Liver (tissue), 9 donors: Measurements from ENCODE around the gene PDCD10. TPM values are rescaled to one million over a fixed set of nuclear protein-coding genes. Genes with fewer than 3 reads are reported as not detected.

ENCODE experiments used
- DNase-seq: peaks from one replicate; pipeline ENCODE4 v3.0.0-alpha.2; 2017; ENCODE audit warnings: low spot score
- H3K27ac ChIP-seq, 2 donors: one replicate each; pipeline ENCODE4 v1.7.0; 2013; ENCODE audit warnings: inconsistent platforms in 2 of 2, low read length in 2 of 2, control low read depth in 1 of 2, low read depth in 1 of 2, mild to moderate bottlenecking in 1 of 2
- H3K27me3 ChIP-seq, 4 donors: one replicate each; pipeline versions ENCODE4 v1.6.1 to v1.7.0; 2013; ENCODE audit warnings: low read length in 3 of 4, inconsistent platforms in 1 of 4, mild to moderate bottlenecking in 1 of 4, moderate library complexity in 1 of 4; ENCODE audit not compliant: control insufficient read depth in 4 of 4, insufficient read depth in 4 of 4
- H3K36me3 ChIP-seq, 4 donors: one replicate each; pipeline versions ENCODE4 v1.6.1 to v1.7.0; 2013; ENCODE audit warnings: low read length in 3 of 4, mild to moderate bottlenecking in 3 of 4, low read depth in 1 of 4, moderate library complexity in 1 of 4; ENCODE audit not compliant: control insufficient read depth in 4 of 4, insufficient read depth in 3 of 4
- H3K4me1 ChIP-seq, 4 donors: one replicate each; pipeline versions ENCODE4 v1.6.1 to v1.7.0; 2013; ENCODE audit warnings: low read length in 3 of 4, mild to moderate bottlenecking in 3 of 4, moderate library complexity in 1 of 4; ENCODE audit not compliant: control insufficient read depth in 4 of 4, insufficient read depth in 4 of 4
- H3K4me3 ChIP-seq, 3 donors: one replicate each; pipeline versions ENCODE4 v1.6.1 to v1.7.0; 2013; ENCODE audit warnings: low read length in 3 of 3, control low read depth in 1 of 3, low read depth in 1 of 3, mild to moderate bottlenecking in 1 of 3
- H3K9ac ChIP-seq, 2 donors: one replicate each; pipeline ENCODE4 v1.7.0; 2013; ENCODE audit warnings: low read length in 2 of 2, mild to moderate bottlenecking in 2 of 2, moderate library complexity in 2 of 2, control low read depth in 1 of 2, low read depth in 1 of 2
- H3K9me3 ChIP-seq, 4 donors: one replicate each; pipeline versions ENCODE4 v1.6.1 to v1.7.0; 2013; ENCODE audit warnings: low read length in 3 of 4; ENCODE audit not compliant: control insufficient read depth in 4 of 4
- EGR1 ChIP-seq, 2 donors: IDR thresholded peaks; 2 replicates each; pipeline ENCODE4 v1.6.1; 2016 to 2018; ENCODE audit warnings: antibody characterized with exemption in 2 of 2, low read depth in 2 of 2
- FOXA1 ChIP-seq: IDR thresholded peaks from 2 replicates; pipeline ENCODE4 v1.6.1; 2016; ENCODE audit warnings: antibody characterized with exemption
- FOXA2 ChIP-seq: IDR thresholded peaks from 2 replicates; pipeline ENCODE4 v1.6.1; 2016; ENCODE audit warnings: antibody characterized with exemption
- GABPA ChIP-seq, 2 donors: IDR thresholded peaks in 1 of 2; conservative IDR thresholded peaks in 1 of 2; 2 replicates each; pipeline ENCODE4 v1.6.1; 2016; ENCODE audit warnings: antibody characterized with exemption in 2 of 2, mild to moderate bottlenecking in 1 of 2, moderate library complexity in 1 of 2
- HNF4A ChIP-seq, 2 donors: conservative IDR thresholded peaks; 2 replicates each; pipeline ENCODE4 v1.6.1; 2016; ENCODE audit warnings: antibody characterized with exemption in 2 of 2, mild to moderate bottlenecking in 2 of 2
- HNF4G ChIP-seq: IDR thresholded peaks from 2 replicates; pipeline ENCODE4 v1.6.1; 2016; ENCODE audit warnings: antibody characterized with exemption
- JUND ChIP-seq, 2 donors: IDR thresholded peaks; 2 replicates each; pipeline ENCODE4 v1.6.1; 2016; ENCODE audit warnings: antibody characterized with exemption in 2 of 2
- NR2F2 ChIP-seq: IDR thresholded peaks from 2 replicates; pipeline ENCODE4 v1.6.1; 2016; ENCODE audit warnings: antibody characterized with exemption
- RAD21 ChIP-seq, 2 donors: IDR thresholded peaks; 2 replicates each; pipeline ENCODE4 v1.6.1; 2016; ENCODE audit warnings: antibody characterized with exemption in 2 of 2, mild to moderate bottlenecking in 2 of 2
- RXRA ChIP-seq, 2 donors: IDR thresholded peaks; 2 replicates each; pipeline ENCODE4 v1.6.1; 2017 to 2018; ENCODE audit warnings: antibody characterized with exemption in 2 of 2, mild to moderate bottlenecking in 1 of 2
- SP1 ChIP-seq: IDR thresholded peaks from 2 replicates; pipeline ENCODE4 v1.6.1; 2018; ENCODE audit warnings: antibody characterized with exemption, mild to moderate bottlenecking
- TAF1 ChIP-seq: conservative IDR thresholded peaks from 2 replicates; pipeline ENCODE4 v1.6.1; 2016; ENCODE audit warnings: antibody characterized with exemption, mild to moderate bottlenecking
- YY1 ChIP-seq: IDR thresholded peaks from 2 replicates; pipeline ENCODE4 v1.6.1; 2016; ENCODE audit warnings: antibody characterized with exemption, mild to moderate bottlenecking
- WGBS: extraction: QIAGEN DNeasy Blood & Tissue Kit; methylation state at CpG from one replicate; pipeline ENCODE4 v1.1.7; 2013; 5-methylcytosine and 5-hydroxymethylcytosine counted together
- polyA plus RNA-seq, 2 donors: library from polyadenylated mRNA; stranded (reverse) in 1 of 2; unstranded in 1 of 2; fragments of 200-250 nt in 1 of 2; fragments of >200 nt in 1 of 2; fragmentation: Nextera tagmentation in 1 of 2; extraction: Ambion mirVana in 1 of 2; gene quantifications; one replicate each; pipeline versions ENCODE4 v1.2.1 to v1.2.3, GENCODE V29; 2013 to 2015
- total RNA-seq, 2 donors: library from RNA; depleted of rRNA; stranded (reverse); fragments of >200 nt; gene quantifications; one replicate each; pipeline ENCODE4 v1.2.3, GENCODE V29; 2014
- TF ChIP-seq, protein P1 (sequence below): IDR thresholded peaks from 2 replicates; pipeline ENCODE4 v1.6.1; 2016; ENCODE audit warnings: antibody characterized with exemption
- TF ChIP-seq, protein P2 (sequence below): IDR thresholded peaks from 2 replicates; pipeline ENCODE4 v1.6.1; 2016; ENCODE audit warnings: antibody characterized with exemption, mild to moderate bottlenecking
- TF ChIP-seq, protein P3 (sequence below): fragments of 150-350 bp; IDR thresholded peaks from 2 replicates; pipeline ENCODE4 v1.5.1; 2017; ENCODE audit warnings: improper control_type of control experiment, low read depth, low read length; ENCODE audit not compliant: missing input control
- TF ChIP-seq, protein P4 (sequence below): IDR thresholded peaks from 2 replicates; pipeline ENCODE4 v1.6.1; 2016; ENCODE audit warnings: antibody characterized with exemption
- TF ChIP-seq, protein P5 (sequence below): IDR thresholded peaks from 2 replicates; pipeline ENCODE4 v1.6.1; 2016; ENCODE audit warnings: antibody characterized with exemption
- donor health status: healthy.
- donor health status: healthy.
- donor health status: healthy.
- donor health status: healthy.
- donor health status: healthy.

The PDCD10 gene
- total and polyA plus RNA-seq, 4 donors, result 17.5 to 84.0 (median 22.5) TPM

DNA sequence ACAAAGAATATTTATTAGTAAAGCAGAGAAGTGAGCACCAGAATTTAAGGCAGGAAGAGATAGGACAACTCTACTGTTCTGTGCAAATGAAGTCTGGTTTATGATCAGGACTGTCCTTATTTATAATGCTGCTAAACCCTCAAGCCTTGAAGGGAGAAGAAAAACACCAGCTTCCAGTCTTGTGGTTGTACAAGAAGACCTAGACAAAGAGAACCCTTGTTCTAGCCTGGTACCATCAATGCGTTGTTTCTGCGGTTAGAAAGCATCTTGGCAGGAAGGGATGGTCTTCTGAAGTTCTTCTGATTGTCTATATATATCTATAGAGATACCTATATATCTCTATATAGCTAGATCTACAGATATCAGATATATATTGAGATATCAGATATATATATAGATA is 33.8 kb downstream of the PDCD10 start:
- 97% methylated on average over 2 of the region's 2 CpGs for WGBS
- no peak for DNase-seq
- H3K27ac ChIP-seq, result no peak overlapping the region
- no peaks in the 10 kb centered on the region for H3K9me3 ChIP-seq
- H3K36me3 ChIP-seq, result peaks cover 0 to 13% (median 2%) of the 10 kb centered on the region in 4 donors
- no peaks in the 10 kb centered on the region for H3K27me3 ChIP-seq
- TF ChIP-seq RAD21 (IDR thresholded peaks at IDR 0.05) (no peak), TAF1 (no peak), HNF4G (no peak), JUND (IDR thresholded peaks at IDR 0.05) (no peak)
- no peaks in the 10 kb centered on the region for H3K4me1 ChIP-seq
- no peak overlapping the region for H3K4me3 ChIP-seq
- no peak overlapping the region for H3K9ac ChIP-seq

DNA sequence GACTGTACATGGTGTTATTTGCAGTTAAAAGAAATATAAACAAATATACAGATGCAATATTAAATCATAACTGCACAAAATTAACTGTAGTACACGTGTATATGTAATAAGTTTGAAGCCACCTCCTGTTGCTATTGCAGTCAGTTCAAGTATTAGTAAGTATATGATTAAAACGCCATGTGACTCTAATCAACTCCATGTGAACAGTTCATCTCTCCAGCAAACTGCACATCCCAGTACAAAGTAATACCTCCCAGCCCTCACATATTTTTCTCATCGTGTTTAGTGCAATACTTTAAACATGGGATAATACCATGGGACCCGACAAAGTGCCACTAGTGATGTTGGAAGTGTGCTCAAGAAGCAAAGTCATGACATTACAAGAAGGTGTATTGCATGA is 34.6 kb downstream of the PDCD10 start:
- Histone ChIP-seq H3K4me1 (no peaks in the 10 kb centered on the region), H3K4me3 (no peak overlapping the region), H3K9me3 (no peaks in the 10 kb centered on the region), H3K27me3 (no peaks in the 10 kb centered on the region), H3K27ac (no peak overlapping the region), H3K36me3 (peaks cover 0 to 16% (median 4%) of the 10 kb centered on the region in 4 donors), H3K9ac (no peak overlapping the region)
- 97% methylated on average over 4 of the region's 4 CpGs for WGBS
- TF ChIP-seq EGR1 (IDR thresholded peaks at IDR 0.05; ENCODE audit: low read depth in 2 of 2), result no peak
- TF ChIP-seq NR2F2, result no peak
- no peak for TF ChIP-seq FOXA1
- TF ChIP-seq YY1, result no peak
- no peak for TF ChIP-seq GABPA (IDR thresholded peaks at IDR 0.05 in 1 of 2, conservative IDR thresholded peaks at IDR 0.05 in 1 of 2)
- TF ChIP-seq, protein P1, sequence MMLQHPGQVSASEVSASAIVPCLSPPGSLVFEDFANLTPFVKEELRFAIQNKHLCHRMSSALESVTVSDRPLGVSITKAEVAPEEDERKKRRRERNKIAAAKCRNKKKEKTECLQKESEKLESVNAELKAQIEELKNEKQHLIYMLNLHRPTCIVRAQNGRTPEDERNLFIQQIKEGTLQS, result no peak
- TF ChIP-seq, protein P2, sequence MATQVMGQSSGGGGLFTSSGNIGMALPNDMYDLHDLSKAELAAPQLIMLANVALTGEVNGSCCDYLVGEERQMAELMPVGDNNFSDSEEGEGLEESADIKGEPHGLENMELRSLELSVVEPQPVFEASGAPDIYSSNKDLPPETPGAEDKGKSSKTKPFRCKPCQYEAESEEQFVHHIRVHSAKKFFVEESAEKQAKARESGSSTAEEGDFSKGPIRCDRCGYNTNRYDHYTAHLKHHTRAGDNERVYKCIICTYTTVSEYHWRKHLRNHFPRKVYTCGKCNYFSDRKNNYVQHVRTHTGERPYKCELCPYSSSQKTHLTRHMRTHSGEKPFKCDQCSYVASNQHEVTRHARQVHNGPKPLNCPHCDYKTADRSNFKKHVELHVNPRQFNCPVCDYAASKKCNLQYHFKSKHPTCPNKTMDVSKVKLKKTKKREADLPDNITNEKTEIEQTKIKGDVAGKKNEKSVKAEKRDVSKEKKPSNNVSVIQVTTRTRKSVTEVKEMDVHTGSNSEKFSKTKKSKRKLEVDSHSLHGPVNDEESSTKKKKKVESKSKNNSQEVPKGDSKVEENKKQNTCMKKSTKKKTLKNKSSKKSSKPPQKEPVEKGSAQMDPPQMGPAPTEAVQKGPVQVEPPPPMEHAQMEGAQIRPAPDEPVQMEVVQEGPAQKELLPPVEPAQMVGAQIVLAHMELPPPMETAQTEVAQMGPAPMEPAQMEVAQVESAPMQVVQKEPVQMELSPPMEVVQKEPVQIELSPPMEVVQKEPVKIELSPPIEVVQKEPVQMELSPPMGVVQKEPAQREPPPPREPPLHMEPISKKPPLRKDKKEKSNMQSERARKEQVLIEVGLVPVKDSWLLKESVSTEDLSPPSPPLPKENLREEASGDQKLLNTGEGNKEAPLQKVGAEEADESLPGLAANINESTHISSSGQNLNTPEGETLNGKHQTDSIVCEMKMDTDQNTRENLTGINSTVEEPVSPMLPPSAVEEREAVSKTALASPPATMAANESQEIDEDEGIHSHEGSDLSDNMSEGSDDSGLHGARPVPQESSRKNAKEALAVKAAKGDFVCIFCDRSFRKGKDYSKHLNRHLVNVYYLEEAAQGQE, result no peak
- no peak for TF ChIP-seq TAF1
- no peak for TF ChIP-seq HNF4A (conservative IDR thresholded peaks at IDR 0.05)
- TF ChIP-seq, protein P3, sequence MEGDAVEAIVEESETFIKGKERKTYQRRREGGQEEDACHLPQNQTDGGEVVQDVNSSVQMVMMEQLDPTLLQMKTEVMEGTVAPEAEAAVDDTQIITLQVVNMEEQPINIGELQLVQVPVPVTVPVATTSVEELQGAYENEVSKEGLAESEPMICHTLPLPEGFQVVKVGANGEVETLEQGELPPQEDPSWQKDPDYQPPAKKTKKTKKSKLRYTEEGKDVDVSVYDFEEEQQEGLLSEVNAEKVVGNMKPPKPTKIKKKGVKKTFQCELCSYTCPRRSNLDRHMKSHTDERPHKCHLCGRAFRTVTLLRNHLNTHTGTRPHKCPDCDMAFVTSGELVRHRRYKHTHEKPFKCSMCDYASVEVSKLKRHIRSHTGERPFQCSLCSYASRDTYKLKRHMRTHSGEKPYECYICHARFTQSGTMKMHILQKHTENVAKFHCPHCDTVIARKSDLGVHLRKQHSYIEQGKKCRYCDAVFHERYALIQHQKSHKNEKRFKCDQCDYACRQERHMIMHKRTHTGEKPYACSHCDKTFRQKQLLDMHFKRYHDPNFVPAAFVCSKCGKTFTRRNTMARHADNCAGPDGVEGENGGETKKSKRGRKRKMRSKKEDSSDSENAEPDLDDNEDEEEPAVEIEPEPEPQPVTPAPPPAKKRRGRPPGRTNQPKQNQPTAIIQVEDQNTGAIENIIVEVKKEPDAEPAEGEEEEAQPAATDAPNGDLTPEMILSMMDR, result no peak
- TF ChIP-seq, protein P4, sequence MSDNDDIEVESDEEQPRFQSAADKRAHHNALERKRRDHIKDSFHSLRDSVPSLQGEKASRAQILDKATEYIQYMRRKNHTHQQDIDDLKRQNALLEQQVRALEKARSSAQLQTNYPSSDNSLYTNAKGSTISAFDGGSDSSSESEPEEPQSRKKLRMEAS, result no peak
- no peak for TF ChIP-seq HNF4G
- no peak for TF ChIP-seq RXRA (IDR thresholded peaks at IDR 0.05)
- TF ChIP-seq, protein P5, sequence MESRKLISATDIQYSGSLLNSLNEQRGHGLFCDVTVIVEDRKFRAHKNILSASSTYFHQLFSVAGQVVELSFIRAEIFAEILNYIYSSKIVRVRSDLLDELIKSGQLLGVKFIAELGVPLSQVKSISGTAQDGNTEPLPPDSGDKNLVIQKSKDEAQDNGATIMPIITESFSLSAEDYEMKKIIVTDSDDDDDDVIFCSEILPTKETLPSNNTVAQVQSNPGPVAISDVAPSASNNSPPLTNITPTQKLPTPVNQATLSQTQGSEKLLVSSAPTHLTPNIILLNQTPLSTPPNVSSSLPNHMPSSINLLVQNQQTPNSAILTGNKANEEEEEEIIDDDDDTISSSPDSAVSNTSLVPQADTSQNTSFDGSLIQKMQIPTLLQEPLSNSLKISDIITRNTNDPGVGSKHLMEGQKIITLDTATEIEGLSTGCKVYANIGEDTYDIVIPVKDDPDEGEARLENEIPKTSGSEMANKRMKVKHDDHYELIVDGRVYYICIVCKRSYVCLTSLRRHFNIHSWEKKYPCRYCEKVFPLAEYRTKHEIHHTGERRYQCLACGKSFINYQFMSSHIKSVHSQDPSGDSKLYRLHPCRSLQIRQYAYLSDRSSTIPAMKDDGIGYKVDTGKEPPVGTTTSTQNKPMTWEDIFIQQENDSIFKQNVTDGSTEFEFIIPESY, result no peak
- TF ChIP-seq SP1, result no peak
- TF ChIP-seq RAD21 (IDR thresholded peaks at IDR 0.05), result no peak
- no peak for TF ChIP-seq FOXA2
- DNase-seq, result no peak
